HG03469 (cell line): ENCODE data around the gene SND1.
"Not testable (repeated sequence)": the region's sequence is repeated elsewhere in the genome, so short reads cannot be mapped to it uniquely, and the experiment has no call there.

ENCODE experiments used
- ATAC-seq: cut with Tn5 transposase; IDR thresholded peaks from one replicate; pipeline ENCODE4 v1.9.1; 2021; ENCODE audit warnings: mild to moderate bottlenecking, moderate library complexity, moderate number of reproducible peaks; ENCODE audit not compliant: unreplicated experiment

SND1 gene

DNA sequence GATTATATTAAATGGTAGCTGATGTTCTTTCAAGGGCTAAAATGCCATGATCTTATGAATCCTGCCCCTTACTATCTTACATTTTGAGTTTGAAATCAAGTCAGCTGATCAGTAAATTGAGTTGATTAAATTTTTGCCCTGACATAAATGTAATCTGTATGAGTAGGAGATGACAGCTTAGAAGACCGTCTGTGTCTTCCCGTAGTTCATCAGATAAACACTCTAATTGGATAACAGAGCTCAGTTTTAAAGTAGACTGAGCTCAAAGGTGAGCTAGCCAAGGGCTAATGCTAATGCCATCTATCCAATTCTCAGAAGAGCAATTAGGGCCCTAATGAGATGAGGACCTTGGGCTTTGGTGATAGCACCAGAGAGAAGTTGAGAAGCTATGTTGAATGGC lies 296.3 kb downstream of the SND1 start:
- no peak for ATAC-seq

DNA sequence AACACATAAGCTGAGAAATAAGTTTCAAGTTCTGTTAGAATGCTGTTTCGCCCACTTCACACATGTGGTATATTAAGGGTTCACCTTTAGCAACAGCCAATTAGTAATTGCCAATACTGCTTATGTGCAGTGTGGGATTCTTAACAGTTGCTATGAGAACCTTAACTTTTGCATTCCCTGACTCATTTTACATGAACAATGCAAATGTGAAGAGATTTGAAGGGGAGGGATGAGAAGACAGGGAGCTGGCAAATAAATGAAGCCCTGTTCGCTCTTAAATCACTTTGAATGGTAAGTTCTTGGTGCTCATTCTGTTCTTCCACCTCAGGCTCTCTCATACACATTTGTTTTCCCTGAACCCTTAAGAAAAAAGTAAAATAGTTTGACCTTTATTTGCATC lies 296.9 kb downstream of the SND1 start:
- no peak for ATAC-seq

DNA sequence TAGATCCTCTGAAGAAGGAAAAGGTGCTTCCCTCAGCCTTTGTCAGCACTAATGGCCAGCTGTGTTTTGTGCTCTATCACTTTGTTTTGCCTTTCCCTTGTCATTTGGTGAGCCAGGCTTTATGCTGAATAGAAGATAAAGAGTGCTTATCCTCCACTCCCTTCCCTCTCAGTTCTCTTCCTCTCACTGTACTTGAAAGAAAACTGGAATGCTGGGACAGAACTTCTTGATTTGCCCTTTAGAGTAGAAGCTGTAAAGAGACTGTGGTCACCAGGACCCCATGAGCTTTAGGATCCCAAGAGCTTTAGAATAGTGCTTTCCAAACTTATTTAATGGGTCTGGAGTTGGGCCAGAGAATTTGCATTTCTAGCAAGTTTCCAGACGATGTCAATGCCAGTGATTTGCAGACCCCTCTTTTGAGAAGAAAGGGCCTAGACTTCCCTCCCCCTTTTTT lies 297.8 kb downstream of the SND1 start:
- ATAC-seq: no peak

DNA sequence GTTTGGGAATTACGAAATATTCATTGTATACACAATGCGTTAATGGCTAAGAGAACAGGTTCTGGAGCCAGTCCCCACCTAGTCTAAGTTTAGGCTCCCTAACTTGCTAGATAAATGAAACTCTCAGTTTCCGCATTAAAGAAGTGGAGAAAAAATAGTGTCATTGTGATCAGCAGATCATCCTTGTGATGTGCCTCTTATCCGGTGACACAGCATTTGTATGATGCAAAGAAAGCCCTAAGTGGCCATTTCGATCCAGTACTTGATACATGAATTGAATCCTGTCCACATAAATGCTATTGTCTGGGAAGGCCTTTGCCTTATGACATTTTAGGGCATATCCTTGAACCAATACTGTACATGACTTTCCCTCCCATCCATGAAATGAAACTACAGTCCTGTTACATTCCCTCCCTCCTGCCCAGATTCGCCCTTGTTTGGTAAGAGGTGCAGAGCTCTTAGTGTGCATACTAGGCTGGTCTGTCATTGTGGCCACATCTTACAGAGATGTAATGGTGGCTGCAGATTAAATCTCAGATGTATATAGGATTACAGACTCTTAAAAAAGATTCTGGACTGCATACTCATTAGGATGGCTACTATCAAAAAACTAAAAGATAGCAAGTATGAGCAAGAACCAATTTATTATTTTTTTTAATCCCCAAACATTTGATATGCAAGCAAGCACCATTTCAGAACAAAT lies 298.4 kb downstream of the SND1 start:
- ATAC-seq: no peak

DNA sequence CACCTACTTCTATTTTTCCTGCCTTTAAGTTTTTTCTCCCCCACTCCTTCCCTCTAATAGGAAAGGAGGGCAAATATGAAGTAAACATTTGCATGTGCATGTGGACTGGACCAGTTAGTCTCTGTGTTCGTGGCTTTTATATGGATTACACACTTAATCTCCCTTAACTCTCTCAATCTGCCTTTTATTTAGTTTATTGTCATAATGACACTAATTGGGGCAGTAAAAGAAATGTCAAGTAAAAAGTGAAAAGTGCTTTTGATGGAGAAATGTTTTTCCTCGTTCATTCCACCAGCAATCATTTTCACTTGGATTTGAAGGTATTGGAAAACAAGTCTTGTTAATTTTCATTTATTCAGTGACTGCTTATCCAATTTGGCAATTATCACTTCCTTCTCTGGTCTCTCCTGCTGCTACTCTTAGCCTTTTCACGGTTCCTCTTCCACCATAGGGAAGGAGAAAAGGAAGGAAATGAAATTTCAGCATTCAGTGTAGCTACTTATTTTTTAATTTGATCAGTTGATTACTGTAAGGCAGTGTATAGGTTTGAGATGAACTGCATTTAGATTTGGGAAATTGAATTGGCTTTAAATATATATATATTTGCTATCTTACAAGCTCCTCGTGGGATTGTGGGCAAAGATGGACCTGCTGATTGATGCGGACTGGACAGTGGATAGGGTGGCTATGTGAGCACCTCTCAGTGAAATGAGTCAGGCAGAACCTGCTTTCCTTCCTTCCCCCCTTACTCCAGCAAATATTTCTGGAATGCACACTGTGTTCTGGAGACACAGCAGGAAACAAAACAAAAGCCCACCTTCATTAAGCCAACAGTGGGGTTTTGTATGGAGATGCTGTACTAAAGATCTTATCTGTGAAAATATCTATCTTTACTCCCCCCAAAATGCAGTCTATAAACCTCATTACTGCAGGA lies 301.7 kb downstream of the SND1 start:
- no peak for ATAC-seq

DNA sequence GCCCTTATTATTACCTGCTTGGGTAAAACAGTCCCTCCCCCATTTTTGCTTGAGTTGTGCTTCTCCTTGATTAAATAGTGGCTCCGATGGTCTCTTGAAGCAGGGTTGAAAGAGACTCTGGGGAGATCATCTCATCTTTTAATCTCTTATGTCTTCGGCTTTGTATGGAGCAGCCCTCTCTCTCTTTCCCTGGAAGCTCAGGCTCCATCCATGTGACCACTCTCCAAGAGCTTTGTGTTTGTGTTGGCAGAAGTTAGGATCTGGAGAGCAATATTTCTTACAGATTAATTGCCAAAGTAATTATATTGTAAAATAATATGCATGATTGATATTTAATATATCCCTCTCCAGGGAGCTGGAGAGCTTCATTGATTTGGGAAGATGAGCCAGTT lies 302.4 kb downstream of the SND1 start:
- ATAC-seq: no peak

DNA sequence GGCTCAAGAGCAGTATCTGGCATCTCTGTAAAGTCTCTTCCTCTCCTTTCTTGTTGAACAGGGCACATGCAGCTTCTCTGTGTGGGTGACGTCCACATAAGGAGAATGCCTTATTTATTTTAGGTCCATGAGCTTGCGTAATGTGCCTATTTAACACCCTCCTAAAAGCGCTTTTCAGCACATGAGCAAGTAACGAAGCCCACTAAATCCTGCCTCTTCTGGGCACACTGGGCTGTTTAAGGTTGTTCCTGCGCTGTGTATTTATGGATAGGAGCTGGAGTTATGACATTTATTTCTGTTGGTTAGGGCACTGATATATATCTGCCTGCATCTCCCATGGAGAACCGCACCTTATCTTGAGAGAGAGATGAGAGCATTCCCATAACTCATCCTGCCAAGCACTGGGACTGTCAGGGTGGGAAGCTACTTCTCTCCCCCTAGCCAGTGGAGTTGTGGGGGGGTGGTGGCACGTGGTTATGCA lies 303.1 kb downstream of the SND1 start:
- no peak for ATAC-seq

DNA sequence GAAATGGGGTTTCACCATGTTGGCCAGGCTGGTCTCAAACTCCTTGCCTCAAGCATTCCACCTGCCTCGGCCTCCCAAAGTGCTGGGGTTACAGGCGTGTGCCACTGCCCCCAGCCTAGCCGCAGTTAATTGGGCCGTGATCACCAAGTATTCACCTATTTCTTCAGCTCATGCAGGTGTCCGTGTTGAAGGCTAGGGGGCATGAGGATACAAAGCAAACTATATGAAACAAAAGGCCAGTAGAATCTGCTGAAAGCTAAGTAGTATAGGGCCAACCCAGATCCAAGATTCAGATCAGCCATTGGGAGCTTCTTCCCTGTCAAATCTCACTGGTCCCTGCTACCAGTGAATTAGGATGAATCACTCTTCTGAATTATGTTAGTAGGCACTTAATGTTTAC lies 305.9 kb downstream of the SND1 start:
- ATAC-seq: no peak

DNA sequence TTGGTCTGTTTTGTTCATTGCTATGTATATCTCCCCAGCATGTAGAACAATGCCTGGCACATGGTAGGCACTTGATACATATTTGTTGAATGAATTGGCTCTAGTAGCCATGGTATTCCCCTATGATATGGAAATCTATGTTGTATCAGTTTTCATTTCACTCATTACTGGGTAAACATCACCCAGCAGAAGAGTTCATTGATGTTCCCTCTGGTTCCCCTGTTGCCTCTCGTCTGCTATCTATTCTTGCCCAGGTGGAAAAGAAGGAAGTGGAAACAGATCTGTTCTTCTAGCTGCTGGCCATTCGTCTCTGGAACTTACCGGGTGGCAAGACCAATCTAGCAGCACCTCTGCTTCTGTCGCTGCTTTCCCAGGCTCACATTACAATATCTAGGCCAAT lies 307.8 kb downstream of the SND1 start:
- peak; percentile 56 for ATAC-seq

DNA sequence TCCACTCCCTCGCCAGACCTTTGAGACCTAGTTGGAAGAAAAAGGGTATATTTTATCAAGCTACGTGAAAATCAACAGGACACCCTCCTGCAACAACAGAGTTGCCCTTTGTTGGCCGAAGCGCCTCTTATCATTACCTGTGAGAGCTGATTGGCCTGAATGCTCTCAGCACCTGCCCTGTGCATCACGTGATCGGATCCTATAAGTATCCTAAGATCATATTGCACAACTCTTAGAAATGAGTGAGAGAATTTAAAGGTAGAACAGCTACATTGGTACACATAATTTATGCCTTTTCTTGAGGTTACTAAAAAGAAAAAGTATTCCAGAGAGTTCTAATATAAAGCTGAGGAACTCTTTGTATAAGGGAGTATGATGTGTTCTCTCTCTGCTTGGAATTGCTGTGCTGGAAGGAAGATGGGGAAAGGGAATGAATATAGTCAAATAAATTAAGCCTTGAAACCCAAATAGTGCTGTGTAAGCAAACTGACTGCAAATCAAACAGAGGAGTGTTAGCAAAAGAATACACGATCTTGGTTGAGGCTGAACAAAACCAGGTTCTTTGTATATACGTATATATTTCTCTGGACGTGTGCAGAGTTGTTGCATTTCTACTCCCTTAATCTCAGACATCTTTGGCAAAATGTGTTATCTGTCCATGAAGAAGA lies 309.9 kb downstream of the SND1 start:
- no peak for ATAC-seq

DNA sequence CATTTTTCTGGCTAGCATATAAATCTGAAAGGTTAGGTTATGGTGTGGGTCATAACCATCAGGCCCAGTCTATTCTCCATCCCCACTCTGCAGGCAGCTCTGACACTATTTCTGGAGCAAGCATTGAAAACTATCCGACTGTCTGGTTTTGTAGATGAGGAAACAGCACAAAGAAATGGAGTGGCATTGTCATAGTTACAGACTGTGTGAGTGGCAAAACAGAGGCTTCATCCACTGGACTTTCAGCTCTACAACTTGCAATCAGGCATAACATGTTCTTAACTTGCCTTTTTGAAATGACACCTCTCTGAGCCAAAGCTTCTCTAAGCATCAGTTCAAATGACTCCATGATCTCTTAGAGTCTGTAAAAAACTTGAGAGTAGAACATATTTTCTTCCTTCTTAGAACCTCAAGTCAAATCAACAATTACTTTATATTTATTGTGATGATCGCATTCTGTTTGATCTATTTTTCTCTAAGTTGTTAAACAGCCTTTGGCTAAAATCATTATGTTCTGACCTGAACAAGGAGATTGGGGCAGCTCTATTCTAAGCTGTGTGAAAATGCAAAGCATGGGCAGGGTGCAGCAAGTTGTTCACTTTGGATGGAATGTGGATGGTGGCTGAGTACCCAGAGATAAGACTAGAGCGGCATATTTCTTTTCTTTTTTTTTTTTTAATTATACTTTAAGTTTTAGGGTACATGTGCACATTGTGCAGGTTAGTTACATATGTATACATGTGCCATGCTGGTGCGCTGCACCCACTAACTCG lies 310.8 kb downstream of the SND1 start:
- ATAC-seq: no peak

DNA sequence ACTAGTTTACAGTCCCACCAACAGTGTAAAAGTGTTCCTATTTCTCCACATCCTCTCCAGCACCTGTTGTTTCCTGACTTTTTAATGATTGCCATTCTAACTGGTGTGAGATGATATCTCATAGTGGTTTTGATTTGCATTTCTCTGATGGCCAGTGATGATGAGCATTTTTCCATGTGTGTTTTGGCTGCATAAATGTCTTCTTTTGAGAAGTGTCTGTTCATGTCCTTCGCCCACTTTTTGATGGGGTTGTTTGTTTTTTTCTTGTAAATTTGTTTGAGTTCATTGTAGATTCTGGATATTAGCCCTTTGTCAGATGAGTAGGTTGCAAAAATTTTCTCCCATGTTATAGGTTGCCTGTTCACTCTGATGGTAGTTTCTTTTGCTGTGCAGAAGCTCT lies 311.9 kb downstream of the SND1 start:
- ATAC-seq: not testable (repeated sequence)

DNA sequence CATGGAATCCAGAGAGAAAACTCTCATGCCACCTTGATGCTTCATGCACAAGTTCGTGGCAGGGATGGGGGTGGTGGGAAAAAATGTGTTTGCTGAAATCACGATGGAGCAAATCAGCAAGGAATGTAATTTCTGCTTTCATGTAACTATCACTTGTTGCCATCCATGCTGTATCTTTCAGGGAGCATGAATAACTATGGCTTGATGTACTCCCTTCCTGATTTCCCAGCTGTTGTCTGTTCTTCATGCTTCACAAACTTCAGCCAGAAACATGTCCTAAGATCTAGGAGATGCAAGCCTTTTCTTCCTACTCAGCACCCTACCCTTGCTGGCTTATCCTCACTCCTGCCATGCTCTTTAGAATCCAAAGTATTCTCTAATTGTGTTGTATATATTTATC lies 315.3 kb downstream of the SND1 start:
- ATAC-seq: no peak

DNA sequence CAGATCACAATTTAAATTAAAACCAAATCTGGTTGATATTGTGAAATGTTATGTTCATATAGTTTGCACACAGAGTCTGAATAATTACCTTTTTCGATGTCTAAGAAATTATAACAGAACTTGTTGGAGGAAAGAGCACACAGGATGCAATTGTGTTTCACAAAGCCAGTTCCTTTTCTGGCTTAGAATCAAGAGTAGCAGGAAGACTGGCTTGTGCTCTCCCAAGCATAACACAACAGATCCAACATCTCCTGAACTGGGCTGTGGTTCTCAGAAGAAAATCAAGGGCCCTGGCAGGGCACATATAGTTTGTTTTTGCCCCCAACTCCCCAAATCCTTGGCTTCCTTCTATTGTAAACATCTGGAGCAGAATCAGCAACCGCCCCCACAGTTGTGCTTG lies 316.6 kb downstream of the SND1 start:
- no peak for ATAC-seq

DNA sequence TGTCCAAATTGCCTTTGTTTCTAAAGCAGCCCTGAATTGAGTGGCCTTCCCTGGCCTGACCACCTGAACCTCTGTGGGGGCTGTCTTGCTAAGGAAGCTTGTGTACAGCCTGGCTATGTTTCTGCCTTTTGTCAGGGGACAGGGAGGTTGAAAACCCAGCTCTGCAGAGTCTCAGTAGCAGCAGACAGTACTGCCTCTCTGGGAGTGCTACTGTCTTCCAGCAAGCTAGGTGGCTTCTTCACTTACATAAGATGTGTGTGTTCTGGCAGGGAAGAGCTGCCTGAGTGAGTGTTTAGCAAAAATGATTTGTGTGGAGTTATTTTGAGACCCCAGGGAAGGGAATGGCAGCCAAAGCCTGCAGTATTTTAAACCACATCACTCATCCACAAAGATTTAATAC lies 321.8 kb downstream of the SND1 start:
- ATAC-seq: no peak

DNA sequence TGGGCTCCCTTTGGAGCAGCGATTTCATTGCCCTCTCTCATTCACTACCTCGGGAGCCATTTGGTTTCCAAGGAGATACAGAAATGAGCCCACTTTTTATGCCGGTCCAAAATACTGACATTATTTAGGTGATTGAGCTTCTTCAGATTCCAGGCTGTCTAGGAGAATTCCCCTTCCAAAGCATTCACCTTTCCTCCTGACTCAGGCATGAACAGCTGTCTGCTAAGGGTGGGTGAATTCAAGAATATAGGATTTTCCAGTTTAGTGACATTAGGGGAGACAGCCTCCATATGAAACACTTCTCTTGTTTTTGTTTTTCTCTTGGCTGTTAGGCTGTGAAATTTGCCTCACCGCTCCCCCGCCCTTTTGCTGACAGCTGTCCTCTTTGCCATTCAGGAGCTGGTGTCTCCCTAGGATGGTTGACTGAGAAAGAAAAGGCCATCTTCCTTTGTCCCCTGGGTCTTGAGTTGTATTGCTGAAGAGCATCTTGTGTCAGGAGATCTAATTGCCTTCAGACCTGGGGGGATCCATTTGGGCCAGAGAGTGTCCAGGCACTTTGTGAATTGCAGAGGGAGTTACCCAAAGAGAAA lies 322.5 kb downstream of the SND1 start:
- ATAC-seq: no peak

DNA sequence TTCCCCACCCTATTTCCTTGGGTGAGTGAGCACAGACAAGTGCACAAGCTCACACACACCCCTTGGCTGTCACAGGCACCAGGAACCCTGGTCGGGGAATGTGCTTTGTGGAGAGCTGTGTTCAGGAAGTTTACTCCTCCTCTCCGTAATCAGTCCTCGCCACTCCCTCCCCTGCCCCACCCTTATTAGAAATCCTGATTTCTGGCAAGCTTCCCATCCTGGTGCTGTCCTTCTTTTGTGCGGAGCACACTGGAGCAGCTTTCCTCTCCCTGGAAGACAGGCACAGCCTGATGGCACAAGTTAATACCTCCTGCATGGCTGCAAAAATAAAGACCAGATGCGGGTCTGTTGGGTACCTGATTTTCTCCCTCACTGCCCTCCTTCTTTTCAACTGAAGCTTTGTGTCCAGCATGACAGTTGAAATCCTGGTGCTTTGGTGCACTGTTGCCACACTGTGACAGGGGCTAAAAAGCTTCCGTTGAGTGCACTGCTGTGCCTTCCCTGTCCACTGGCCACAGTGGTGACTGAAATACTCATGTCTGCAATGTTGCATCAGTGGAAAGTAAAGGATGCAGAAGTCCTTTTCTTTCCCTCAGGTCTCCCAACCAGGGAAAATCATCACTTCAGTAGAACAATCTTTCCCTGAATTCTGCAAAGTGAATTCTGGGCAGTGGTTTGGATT lies 324.2 kb downstream of the SND1 start:
- ATAC-seq: no peak

DNA sequence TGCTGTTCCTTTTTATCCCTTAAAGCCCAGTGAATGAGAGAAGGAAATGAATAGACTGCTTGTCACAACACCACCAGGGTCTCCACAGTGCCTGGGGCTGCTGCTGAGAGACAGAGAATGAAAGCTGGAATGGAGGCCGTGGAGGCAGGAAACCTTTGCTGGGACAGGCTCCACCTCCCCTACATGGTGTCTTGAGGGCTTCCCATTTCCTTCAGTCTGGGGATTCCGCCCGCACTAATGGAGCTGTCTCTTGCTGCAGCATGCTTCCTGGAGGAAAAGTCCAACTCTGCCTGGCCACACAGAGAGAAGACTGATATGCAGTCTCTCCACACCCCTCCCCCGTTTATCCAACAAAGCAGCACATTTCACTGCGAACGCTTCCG lies 324.7 kb downstream of the SND1 start:
- no peak for ATAC-seq

DNA sequence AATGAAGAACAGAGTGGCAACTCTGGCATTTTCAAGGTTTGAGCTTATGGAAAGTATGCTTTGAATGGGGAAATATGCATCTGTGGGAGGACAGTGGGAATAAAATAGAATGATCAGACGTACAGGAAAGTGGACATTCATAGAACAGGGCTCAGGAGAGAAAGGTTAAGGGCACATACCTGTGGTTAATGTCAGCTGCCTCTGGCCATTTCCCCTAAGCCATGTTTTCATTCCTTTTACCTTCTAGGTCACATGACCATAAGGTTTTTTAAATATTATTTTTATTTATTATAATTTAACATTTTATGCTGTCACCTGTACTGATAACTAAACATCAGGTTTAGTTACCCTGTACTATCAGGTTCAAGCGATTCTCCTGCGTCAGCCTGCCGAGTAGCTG lies 326.4 kb downstream of the SND1 start:
- no peak for ATAC-seq
